SK-N-MC (cell line): Measurements from ENCODE around the gene BICDL1.

Source experiments
- EZH2 ChIP-seq: fragments of 200-600 bp; sonication (generic); IDR thresholded peaks from one replicate; pipeline ENCODE4 v1.6.1; 2017; ENCODE audit warnings: antibody characterized with exemption
- POLR2AphosphoS5 ChIP-seq: IDR thresholded peaks from 2 replicates; pipeline ENCODE4 v1.6.1; 2012; ENCODE audit warnings: mild to moderate bottlenecking, low read depth, low read length, borderline replicate concordance

DNA sequence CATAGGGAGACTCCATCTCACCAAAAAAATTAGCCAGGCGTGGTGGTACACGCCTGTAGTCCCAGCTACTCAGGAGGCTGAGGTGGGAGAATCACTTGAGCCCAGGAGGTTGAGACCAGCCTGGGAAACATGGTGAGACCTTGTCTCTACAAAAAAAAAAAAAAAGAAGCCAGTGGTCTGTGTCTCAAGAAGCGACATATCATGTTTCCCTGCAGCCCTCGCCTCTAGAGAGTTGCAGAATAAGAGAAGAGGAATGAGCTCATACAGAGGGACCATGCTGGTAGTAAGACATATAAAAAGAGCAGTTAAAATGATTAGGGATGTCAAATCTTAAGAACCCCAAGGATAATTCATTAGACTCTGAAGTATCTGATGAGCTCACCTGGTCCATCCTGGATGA lies 39.4 kb upstream of the BICDL1 start:
- TF ChIP-seq POLR2AphosphoS5 = no peak
- TF ChIP-seq EZH2 = no peak
